Muscle layer of duodenum (tissue), 2 donors: ENCODE data around the gene SLC6A13.

Experiments
- H3K27ac ChIP-seq: one replicate; pipeline ENCODE4 v1.7.0; 2013; ENCODE audit warnings: mild to moderate bottlenecking, low read length
- H3K27me3 ChIP-seq: one replicate; pipeline ENCODE4 v1.7.0; 2013; ENCODE audit warnings: low read depth, mild to moderate bottlenecking, control low read depth, low read length
- H3K36me3 ChIP-seq, 2 donors: one replicate each; pipeline ENCODE4 v1.7.0; 2013; ENCODE audit warnings: low read length in 2 of 2, control low read depth in 1 of 2, mild to moderate bottlenecking in 1 of 2; ENCODE audit not compliant: insufficient read depth in 2 of 2, control insufficient read depth in 1 of 2
- H3K4me1 ChIP-seq, 2 donors: one replicate each; pipeline ENCODE4 v1.7.0; 2013; ENCODE audit warnings: low read length in 2 of 2, mild to moderate bottlenecking in 2 of 2, control low read depth in 1 of 2, moderate library complexity in 1 of 2; ENCODE audit not compliant: insufficient read depth in 2 of 2, control insufficient read depth in 1 of 2
- H3K4me3 ChIP-seq, 2 donors: one replicate each; pipeline ENCODE4 v1.7.0; 2013; ENCODE audit warnings: low read length in 2 of 2, low read depth in 1 of 2, mild to moderate bottlenecking in 1 of 2
- H3K9me3 ChIP-seq, 2 donors: one replicate each; pipeline ENCODE4 v1.7.0; 2013; ENCODE audit warnings: low read length in 2 of 2, control low read depth in 1 of 2, mild to moderate bottlenecking in 1 of 2; ENCODE audit not compliant: control insufficient read depth in 1 of 2
- donor health status: healthy.

The SLC6A13 gene

GRCh38 chr12:264269-264668 is 1.6 kb upstream of the SLC6A13 start:
- Histone ChIP-seq H3K4me1 (peaks cover 0 to 6% of the 10 kb centered on the region in 2 donors), H3K27ac (no peak overlapping the region), H3K27me3 (no peaks in the 10 kb centered on the region), H3K4me3 (no peak overlapping the region), H3K36me3 (no peaks in the 10 kb centered on the region), H3K9me3 (no peaks in the 10 kb centered on the region)

DNA sequence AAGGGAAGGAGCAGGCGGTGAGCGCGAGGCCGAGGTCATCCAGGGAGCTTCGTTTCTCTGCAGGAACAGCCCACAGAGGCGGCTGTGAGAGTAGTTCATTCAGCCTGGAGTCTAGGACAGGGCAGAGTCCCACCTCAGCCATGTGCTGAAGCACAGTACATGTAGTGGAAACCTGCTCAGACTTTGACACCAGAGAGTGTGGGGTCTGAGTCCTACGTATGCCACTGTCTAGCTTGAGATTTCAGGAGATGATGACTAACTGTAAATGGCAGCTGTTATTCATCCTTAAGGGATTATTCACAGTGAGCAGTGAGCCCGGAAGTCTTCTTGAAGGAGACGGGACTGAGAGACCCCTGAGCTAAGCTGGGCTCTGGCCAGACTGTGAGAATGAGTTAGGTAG is 938 bp upstream of the SLC6A13 start:
- H3K9me3 ChIP-seq: no peaks in the 10 kb centered on the region
- H3K36me3 ChIP-seq: no peaks in the 10 kb centered on the region
- no peak overlapping the region for H3K27ac ChIP-seq
- peaks cover 2% of the 10 kb centered on the region for H3K27me3 ChIP-seq
- H3K4me3 ChIP-seq: no peak overlapping the region
- H3K4me1 ChIP-seq: peaks cover 0 to 6% of the 10 kb centered on the region in 2 donors

DNA sequence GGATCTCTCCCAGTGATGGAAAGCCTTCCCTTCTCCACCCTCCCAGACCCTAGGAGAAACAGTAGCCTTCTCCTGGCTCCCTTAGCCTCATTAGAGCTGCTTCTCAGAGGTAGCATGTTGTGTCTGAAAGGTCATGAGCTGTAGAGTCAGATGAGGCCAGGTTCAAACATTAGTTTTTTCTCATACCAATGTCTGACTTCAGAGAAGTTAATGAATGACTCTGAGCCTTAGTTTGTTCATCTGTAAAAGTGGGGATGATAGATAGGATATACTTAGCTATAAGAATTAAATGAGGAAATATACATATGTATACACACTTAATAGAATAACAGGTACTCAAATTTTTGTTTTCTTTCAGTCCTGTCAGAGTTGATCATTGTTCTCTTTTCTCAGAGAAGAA is 523 bp downstream of the SLC6A13 start:
- H3K4me1 ChIP-seq: no peaks in the 10 kb centered on the region
- no peaks in the 10 kb centered on the region for H3K9me3 ChIP-seq
- H3K4me3 ChIP-seq: no peak overlapping the region
- H3K27me3 ChIP-seq: peaks cover 6% of the 10 kb centered on the region
- H3K27ac ChIP-seq: no peak overlapping the region
- no peaks in the 10 kb centered on the region for H3K36me3 ChIP-seq

DNA sequence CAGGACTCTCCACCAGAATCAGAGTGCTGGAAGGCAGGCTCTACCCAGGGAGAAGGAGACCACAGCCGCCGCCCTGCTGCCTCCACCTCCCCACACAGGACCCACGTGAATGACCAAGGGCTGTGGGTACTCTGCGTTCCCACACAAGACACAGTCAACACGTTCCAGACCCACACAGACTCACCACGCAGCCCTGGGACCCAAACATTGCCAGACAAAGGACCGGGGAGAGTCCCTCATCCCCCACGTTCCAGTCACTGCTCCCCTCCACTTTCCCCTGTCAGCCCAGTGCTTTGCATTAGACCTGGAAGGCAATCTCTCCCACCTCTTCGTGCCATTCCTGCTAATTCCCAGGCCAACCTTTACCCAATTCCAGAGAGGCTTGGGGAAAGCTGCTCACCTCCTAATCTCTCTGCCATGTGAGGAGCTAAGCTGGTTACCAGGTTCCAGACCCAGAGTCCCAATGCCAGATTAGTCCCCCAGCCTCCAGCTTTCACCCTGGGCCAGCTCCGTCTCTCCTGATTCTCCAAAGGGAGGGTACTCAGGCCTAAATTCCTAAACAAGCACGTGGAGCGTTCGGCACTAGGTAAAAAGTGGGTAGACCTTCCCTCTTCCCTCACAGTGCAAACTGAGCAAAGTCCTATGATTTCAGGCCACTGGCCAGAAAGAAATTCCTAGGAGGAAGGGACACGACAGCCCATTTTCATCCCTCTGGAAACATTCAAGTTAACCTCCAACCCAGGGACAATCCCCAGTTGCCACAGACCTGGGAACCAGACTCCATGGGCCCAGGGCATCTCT is 4.9 kb downstream of the SLC6A13 start:
- no peak overlapping the region for H3K27ac ChIP-seq
- no peaks in the 10 kb centered on the region for H3K36me3 ChIP-seq
- peaks cover 6% of the 10 kb centered on the region for H3K27me3 ChIP-seq
- no peaks in the 10 kb centered on the region for H3K4me1 ChIP-seq
- no peak overlapping the region for H3K4me3 ChIP-seq
- H3K9me3 ChIP-seq: no peaks in the 10 kb centered on the region

- Histone ChIP-seq H3K27me3 (peaks cover 6% of the 10 kb centered on the region), H3K9me3 (no peaks in the 10 kb centered on the region)
Measured at GRCh38 chr12:256958-257357, 5.7 kb downstream of the SLC6A13 start.

GRCh38 chr12:256225-256624 is 6.4 kb downstream of the SLC6A13 start:
- Histone ChIP-seq H3K36me3 (no peaks in the 10 kb centered on the region), H3K27me3 (peaks cover 6% of the 10 kb centered on the region), H3K4me1 (no peaks in the 10 kb centered on the region), H3K9me3 (no peaks in the 10 kb centered on the region), H3K27ac (no peak overlapping the region), H3K4me3 (no peak overlapping the region)

More at GRCh38 chr12:256958-257357, 5.7 kb downstream of the SLC6A13 start:
- Histone ChIP-seq H3K36me3 (no peaks in the 10 kb centered on the region), H3K4me3 (no peak overlapping the region), H3K27ac (no peak overlapping the region), H3K4me1 (no peaks in the 10 kb centered on the region)

DNA sequence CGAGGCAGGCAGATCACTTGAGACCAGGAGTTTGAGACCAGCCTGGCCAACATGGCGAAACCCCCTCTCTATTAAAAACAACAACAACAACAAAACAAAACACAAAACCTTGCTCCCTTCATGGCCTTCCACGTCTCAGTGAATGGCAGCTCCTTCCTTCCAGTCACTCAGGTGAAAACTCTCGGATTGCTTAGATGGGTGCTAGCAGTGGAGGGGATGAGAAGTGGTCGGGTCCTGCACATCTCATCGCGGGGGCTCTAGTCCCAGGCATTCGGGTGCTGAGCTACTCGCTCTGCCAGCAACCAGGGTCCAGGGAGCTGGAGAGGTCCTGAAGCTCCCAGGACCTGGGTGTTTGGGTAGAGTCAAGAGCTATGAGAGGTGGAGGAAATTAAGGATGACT is 7.7 kb downstream of the SLC6A13 start:
- no peaks in the 10 kb centered on the region for H3K4me1 ChIP-seq

DNA sequence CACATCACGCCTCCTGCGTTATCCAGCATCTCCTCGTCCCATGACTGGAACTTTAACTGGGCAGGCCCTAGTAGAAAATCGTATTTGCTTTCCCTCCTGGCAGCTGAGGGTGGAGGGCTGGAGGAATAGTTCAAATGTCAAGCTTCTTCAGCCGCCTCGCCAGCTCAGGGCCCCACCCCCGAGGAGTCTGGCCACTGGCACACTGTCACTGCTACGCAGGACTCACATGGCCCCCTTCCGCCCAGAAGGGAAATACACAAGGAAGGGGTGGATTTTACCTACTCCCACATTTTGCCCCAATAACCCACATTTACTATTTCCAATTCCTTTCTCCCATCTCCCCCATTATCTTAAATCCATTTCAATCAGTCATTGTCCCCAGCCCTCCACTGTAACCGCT is 8.6 kb downstream of the SLC6A13 start:
- H3K27ac ChIP-seq: no peak overlapping the region
- H3K36me3 ChIP-seq: no peaks in the 10 kb centered on the region
- H3K27me3 ChIP-seq: peaks cover 6% of the 10 kb centered on the region
- H3K9me3 ChIP-seq: no peaks in the 10 kb centered on the region
- no peaks in the 10 kb centered on the region for H3K4me1 ChIP-seq
- H3K4me3 ChIP-seq: no peak overlapping the region

More for the DNA sequence above, 7.7 kb downstream of the SLC6A13 start:
- Histone ChIP-seq H3K9me3 (no peaks in the 10 kb centered on the region), H3K27ac (no peak overlapping the region), H3K27me3 (peaks cover 6% of the 10 kb centered on the region), H3K36me3 (no peaks in the 10 kb centered on the region), H3K4me3 (no peak overlapping the region)

- Histone ChIP-seq H3K4me1 (no peaks in the 10 kb centered on the region), H3K36me3 (no peaks in the 10 kb centered on the region), H3K9me3 (peaks cover 0 to 1% of the 10 kb centered on the region in 2 donors), H3K27ac (no peak overlapping the region), H3K4me3 (no peak overlapping the region), H3K27me3 (peaks cover 1% of the 10 kb centered on the region)
Measured at GRCh38 chr12:253116-253831, 9.4 kb downstream of the SLC6A13 start.

DNA sequence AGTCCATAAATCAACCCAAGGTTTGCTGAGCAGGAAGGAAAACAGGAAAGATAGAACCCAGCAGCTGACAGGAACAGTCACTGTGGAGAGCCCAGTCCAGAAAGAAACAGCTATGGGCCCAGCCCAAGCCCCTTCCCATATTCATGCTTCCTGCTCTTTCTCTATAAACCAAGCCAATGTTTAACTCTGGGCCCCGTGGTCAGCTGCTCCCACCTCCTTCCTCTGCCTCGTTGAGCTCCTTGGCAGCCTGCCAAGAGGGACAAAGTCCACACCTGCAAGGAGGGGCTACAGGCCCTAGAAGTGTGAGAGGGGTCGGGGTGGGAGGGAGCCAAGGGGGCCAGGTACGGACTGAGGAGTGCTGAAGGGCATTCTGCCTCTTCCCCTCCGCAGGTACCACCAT is 10.0 kb downstream of the SLC6A13 start:
- Histone ChIP-seq H3K4me3 (no peak overlapping the region), H3K4me1 (no peaks in the 10 kb centered on the region), H3K36me3 (no peaks in the 10 kb centered on the region), H3K9me3 (peaks cover 0 to 2% of the 10 kb centered on the region in 2 donors), H3K27me3 (no peaks in the 10 kb centered on the region), H3K27ac (no peak overlapping the region)

DNA sequence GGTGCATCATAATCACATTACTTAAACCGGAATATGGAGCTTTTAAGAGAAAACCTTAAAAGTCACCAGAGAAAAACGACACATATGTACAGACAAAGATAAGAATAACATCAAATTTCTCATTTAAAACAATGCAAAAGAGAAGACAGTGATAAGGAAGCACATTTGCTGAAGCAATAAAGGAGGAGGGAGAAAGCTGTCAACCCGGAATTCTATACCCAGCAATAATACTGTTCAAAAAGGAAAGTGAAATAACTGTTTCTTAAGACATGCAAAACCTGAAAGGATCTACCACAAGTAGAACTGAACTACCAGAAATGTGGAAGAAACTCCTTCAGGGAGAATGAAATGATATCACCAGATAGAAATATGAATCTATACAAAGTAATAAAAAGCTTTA is 15.4 kb downstream of the SLC6A13 start:
- Histone ChIP-seq H3K4me1 (no peaks in the 10 kb centered on the region), H3K27ac (no peak overlapping the region), H3K4me3 (no peak overlapping the region), H3K36me3 (no peaks in the 10 kb centered on the region), H3K9me3 (peaks cover 5 to 9% of the 10 kb centered on the region in 2 donors), H3K27me3 (no peaks in the 10 kb centered on the region)
